Activated CD4-positive, alpha-beta T cell treated with anti-CD3 and anti-CD28 coated beads for 36 hours (primary cell): Measurements from ENCODE around the gene ARHGAP33. TPM values are rescaled to one million over a fixed set of nuclear protein-coding genes. Genes with fewer than 3 reads are reported as not detected.
"Not testable (repeated sequence)": the region's sequence is repeated elsewhere in the genome, so short reads cannot be mapped to it uniquely, and the experiment has no call there.

Source experiments
- ATAC-seq: fragments of 200-7000 bp; cut with Tn5 transposase; one replicate; pipeline ENCODE4 v1.10.0; 2021; ENCODE audit warnings: mild to moderate bottlenecking, moderate library complexity
- CTCF ChIA-PET: fragments of 350-600 bp; sonication (Branson Sonifier 250); formaldehyde crosslinking; loops from one replicate; lab custom pipeline; 2021; ENCODE audit warnings: antibody characterized with exemption; lab: Charles Lee
- POLR2A ChIA-PET: fragments of 350-600 bp; sonication (Branson Sonifier 250); formaldehyde crosslinking; loops from one replicate; lab custom pipeline; 2021; ENCODE audit warnings: antibody characterized with exemption, inconsistent platforms; lab: Charles Lee
- DNase-seq: peaks from one replicate; pipeline ENCODE4 v3.0.0-alpha.2; 2020
- H3K27ac Mint-ChIP-seq: one replicate; pipeline ENCODE4 v1.8.0; 2021; ENCODE audit warnings: mixed read lengths
- H3K27me3 Mint-ChIP-seq: one replicate; pipeline ENCODE4 v1.8.0; 2021; ENCODE audit warnings: mixed read lengths
- H3K36me3 Mint-ChIP-seq: one replicate; pipeline ENCODE4 v1.8.0; 2021; ENCODE audit warnings: low read depth, mixed read lengths
- H3K4me1 Mint-ChIP-seq: one replicate; pipeline ENCODE4 v1.8.0; 2021; ENCODE audit warnings: mixed read lengths
- H3K4me3 Mint-ChIP-seq: one replicate; pipeline ENCODE4 v1.8.0; 2021; ENCODE audit warnings: mild to moderate bottlenecking, moderate library complexity, mixed read lengths
- H3K9me3 Mint-ChIP-seq: one replicate; pipeline ENCODE4 v1.8.0; 2021; ENCODE audit warnings: low read depth, mixed read lengths
- intact Hi-C, 2 experiments: fragments of 100-400 bp; cut with DNase I in 1 of 2; cut with micrococcal nuclease in 1 of 2; formaldehyde crosslinking; loops; one replicate each; pipeline versions ENCODE4 v1.14.2 to v1.15.1; 2022 to 2024; cut with DNase I, micrococcal nuclease
- total RNA-seq, 2 experiments: library from RNA; stranded (reverse); gene quantifications; one replicate each; pipeline ENCODE4 v1.2.3, GENCODE V29; 2021

ARHGAP33 gene
- total RNA-seq, 2 experiments from 2014 or later: 27.8 to 35.2 TPM

- H3K4me1 Mint-ChIP-seq: peaks cover 12% of the 10 kb centered on the region
- H3K27me3 Mint-ChIP-seq, intact Hi-C loops, DNase-seq, H3K27ac Mint-ChIP-seq, H3K9me3 Mint-ChIP-seq, H3K4me3 Mint-ChIP-seq, ATAC-seq, H3K36me3 Mint-ChIP-seq, POLR2A ChIA-PET, CTCF ChIA-PET: not testable (repeated sequence)
Measured at GRCh38 chr19:35772362-35772761, 3.0 kb upstream of the ARHGAP33 start.

- no peak overlapping the region for H3K4me3 Mint-ChIP-seq
- POLR2A ChIA-PET: no interaction called here
- ATAC-seq: no peak
- intact Hi-C loops: no loop called here
- H3K36me3 Mint-ChIP-seq: peaks cover 6% of the 10 kb centered on the region
- CTCF ChIA-PET: no interaction called here
- H3K27ac Mint-ChIP-seq: no peak overlapping the region
- no peaks in the 10 kb centered on the region for H3K27me3 Mint-ChIP-seq
- no peak for DNase-seq
- H3K4me1 Mint-ChIP-seq: peaks cover 12% of the 10 kb centered on the region
- no peaks in the 10 kb centered on the region for H3K9me3 Mint-ChIP-seq
Measured at GRCh38 chr19:35773020-35773806, 2.2 kb upstream of the ARHGAP33 start.

- ATAC-seq (no peak), DNase-seq (no peak)
- H3K4me1 Mint-ChIP-seq: peaks cover 12% of the 10 kb centered on the region
- H3K27me3 Mint-ChIP-seq: no peaks in the 10 kb centered on the region
- ChIA-PET POLR2A (no interaction called here), CTCF (interaction anchor here (0.6 kb wide), 1 partner anchor 15 kb away, joined by 4 read pairs; no protein-coding TSS in a partner anchor)
- H3K4me3 Mint-ChIP-seq: peak overlapping the region; percentile 75
- H3K27ac Mint-ChIP-seq: no peak overlapping the region
- no peaks in the 10 kb centered on the region for H3K9me3 Mint-ChIP-seq
- intact Hi-C loops: loop anchor here (1.0 to 2.0 kb wide), 17 partner anchors 16 to 366 kb away; partner anchors contain the start of genes LIN37 (in 2 of the 2), PROSER3 (in 2 of the 2), PSENEN (in 2 of the 2) and U2AF1L4 (in 2 of the 2)
- H3K36me3 Mint-ChIP-seq: no peaks in the 10 kb centered on the region
Measured at GRCh38 chr19:35774274-35775045, 904 bp upstream of the ARHGAP33 start.

GRCh38 chr19:35775046-35775297 is 392 bp upstream of the ARHGAP33 start:
- peak; percentile 3 for ATAC-seq
- H3K4me1 Mint-ChIP-seq: peaks cover 12% of the 10 kb centered on the region
- DNase-seq: no peak
- no peaks in the 10 kb centered on the region for H3K9me3 Mint-ChIP-seq
- POLR2A ChIA-PET: no interaction called here
- H3K27me3 Mint-ChIP-seq: no peaks in the 10 kb centered on the region
- peak overlapping the region; percentile 75 for H3K4me3 Mint-ChIP-seq
- CTCF ChIA-PET: no interaction called here
- intact Hi-C loops: loop anchor here (1.0 to 2.0 kb wide), 17 partner anchors 16 to 365 kb away; partner anchors contain the start of genes LIN37 (in 2 of the 2), PROSER3 (in 2 of the 2), PSENEN (in 2 of the 2) and U2AF1L4 (in 2 of the 2)
- H3K36me3 Mint-ChIP-seq: peaks cover 2% of the 10 kb centered on the region
- no peak overlapping the region for H3K27ac Mint-ChIP-seq

- POLR2A ChIA-PET: no interaction called here
- Mint-ChIP-seq H3K4me3 (peak overlapping the region; percentile 75), H3K27ac (no peak overlapping the region), H3K27me3 (no peaks in the 10 kb centered on the region), H3K4me1 (peaks cover 12% of the 10 kb centered on the region), H3K36me3 (peaks cover 4% of the 10 kb centered on the region), H3K9me3 (no peaks in the 10 kb centered on the region)
- CTCF ChIA-PET: no interaction called here
- ATAC-seq (no peak), DNase-seq (no peak)
- intact Hi-C loops: no loop called here
Measured at GRCh38 chr19:35776102-35776788, 881 bp downstream of the ARHGAP33 start.

- Mint-ChIP-seq H3K4me1 (peaks cover 12% of the 10 kb centered on the region), H3K27ac (no peak overlapping the region), H3K4me3 (peak overlapping the region; percentile 75), H3K36me3 (peaks cover 5% of the 10 kb centered on the region), H3K9me3 (no peaks in the 10 kb centered on the region), H3K27me3 (no peaks in the 10 kb centered on the region)
- DNase-seq: no peak
- ChIA-PET CTCF (no interaction called here), POLR2A (no interaction called here)
- no peak for ATAC-seq
- intact Hi-C loops: no loop called here
Measured at GRCh38 chr19:35777086-35777841, 1.9 kb downstream of the ARHGAP33 start.

- POLR2A ChIA-PET: no interaction called here
- CTCF ChIA-PET: no interaction called here
- intact Hi-C loops: no loop called here
- no peak for DNase-seq
- no peak overlapping the region for H3K4me3 Mint-ChIP-seq
- H3K27ac Mint-ChIP-seq: no peak overlapping the region
- no peak for ATAC-seq
- H3K27me3 Mint-ChIP-seq: no peaks in the 10 kb centered on the region
- H3K4me1 Mint-ChIP-seq: peaks cover 12% of the 10 kb centered on the region
- peaks cover 5% of the 10 kb centered on the region for H3K36me3 Mint-ChIP-seq
- H3K9me3 Mint-ChIP-seq: no peaks in the 10 kb centered on the region
Measured at GRCh38 chr19:35777961-35778360, 2.6 kb downstream of the ARHGAP33 start.

- H3K27ac Mint-ChIP-seq: no peak overlapping the region
- POLR2A ChIA-PET: interaction anchor here (0.6 kb wide), 1 partner anchor 19 kb away, joined by 3 read pairs; no protein-coding TSS in a partner anchor
- CTCF ChIA-PET: no interaction called here
Measured at GRCh38 chr19:35779033-35779432, 3.7 kb downstream of the ARHGAP33 start.

GRCh38 chr19:35780058-35780457 is 4.7 kb downstream of the ARHGAP33 start:
- DNase-seq: no peak

More at GRCh38 chr19:35779033-35779432, 3.7 kb downstream of the ARHGAP33 start:
- Mint-ChIP-seq H3K36me3 (peaks cover 5% of the 10 kb centered on the region), H3K9me3 (no peaks in the 10 kb centered on the region), H3K27me3 (no peaks in the 10 kb centered on the region), H3K4me1 (peaks cover 12% of the 10 kb centered on the region), H3K4me3 (no peak overlapping the region)
- ATAC-seq (no peak), DNase-seq (no peak)
- intact Hi-C loops: no loop called here

GRCh38 chr19:35780717-35781116 is 5.4 kb downstream of the ARHGAP33 start:
- H3K9me3 Mint-ChIP-seq: no peaks in the 10 kb centered on the region
- H3K27ac Mint-ChIP-seq: no peak overlapping the region
- DNase-seq (no peak), ATAC-seq (no peak)
- ChIA-PET CTCF (interaction anchor here (0.5 kb wide), 1 partner anchor 21 kb away, joined by 3 read pairs; no protein-coding TSS in a partner anchor), POLR2A (no interaction called here)
- intact Hi-C loops: no loop called here
- no peaks in the 10 kb centered on the region for H3K27me3 Mint-ChIP-seq
- no peak overlapping the region for H3K4me3 Mint-ChIP-seq
- peaks cover 4% of the 10 kb centered on the region for H3K4me1 Mint-ChIP-seq
- peaks cover 5% of the 10 kb centered on the region for H3K36me3 Mint-ChIP-seq

More at GRCh38 chr19:35780058-35780457, 4.7 kb downstream of the ARHGAP33 start:
- intact Hi-C loops: no loop called here
- Mint-ChIP-seq H3K9me3 (no peaks in the 10 kb centered on the region), H3K27me3 (no peaks in the 10 kb centered on the region), H3K4me1 (peaks cover 6% of the 10 kb centered on the region), H3K4me3 (no peak overlapping the region), H3K36me3 (peaks cover 5% of the 10 kb centered on the region), H3K27ac (no peak overlapping the region)
- ATAC-seq: no peak
- CTCF ChIA-PET: interaction anchor here (0.9 kb wide), 1 partner anchor 167 kb away, joined by 3 read pairs; no protein-coding TSS in a partner anchor
- POLR2A ChIA-PET: no interaction called here

- Mint-ChIP-seq H3K36me3 (peaks cover 5% of the 10 kb centered on the region), H3K9me3 (no peaks in the 10 kb centered on the region), H3K27me3 (no peaks in the 10 kb centered on the region), H3K4me1 (no peaks in the 10 kb centered on the region), H3K4me3 (no peak overlapping the region), H3K27ac (no peak overlapping the region)
- POLR2A ChIA-PET: no interaction called here
- ATAC-seq (no peak), DNase-seq (no peak)
- CTCF ChIA-PET: no interaction called here
- intact Hi-C loops: no loop called here
Measured at GRCh38 chr19:35781650-35782049, 6.3 kb downstream of the ARHGAP33 start.
